Right renal cortex interstitium (tissue), 3 donors: Measurements from ENCODE around the gene PLXNA4. TPM values are rescaled to one million over a fixed set of nuclear protein-coding genes. Genes with fewer than 3 reads are reported as not detected.
A peak's percentile ranks its signal among the peaks of the same experiment; 100 is the strongest.

ENCODE experiments used
- DNase-seq, 3 donors: peaks; one replicate each; pipeline ENCODE4 v3.0.0-alpha.2; 2013; ENCODE audit warnings: low read depth in 3 of 3, low spot score in 2 of 3
- polyA plus RNA-seq, 3 donors: library from polyadenylated mRNA; unstranded; fragments of 120-200 nt; gene quantifications; one replicate each; pipeline ENCODE4 v1.2.1, GENCODE V29; 2013; ENCODE audit not compliant: insufficient read length in 3 of 3

PLXNA4 gene
- polyA plus RNA-seq, 3 donors, result 11.8 to 14.5 (median 13.5) TPM

GRCh38 chr7:132164558-132165125 is 411.6 kb downstream of the PLXNA4 start:
- DNase-seq, result no peak

- DNase-seq, result no peak
These were observed 413.6 kb downstream of the PLXNA4 start for GRCh38 chr7:132162556-132163144.

GRCh38 chr7:132161976-132162375 is 414.3 kb downstream of the PLXNA4 start:
- no peak for DNase-seq

- DNase-seq, result no peak
These were observed 414.7 kb downstream of the PLXNA4 start for GRCh38 chr7:132161533-132161915.

- peak in 1 of 3 donors; percentile 7 for DNase-seq
These were observed 415.4 kb downstream of the PLXNA4 start for GRCh38 chr7:132160611-132161532.

GRCh38 chr7:132158841-132159240 is 417.4 kb downstream of the PLXNA4 start:
- DNase-seq, result no peak

- DNase-seq, result no peak
These were observed 418.1 kb downstream of the PLXNA4 start for GRCh38 chr7:132158166-132158565.

GRCh38 chr7:132155715-132156114 is 420.6 kb downstream of the PLXNA4 start:
- DNase-seq, result no peak

GRCh38 chr7:132154695-132155471 is 421.4 kb downstream of the PLXNA4 start:
- no peak for DNase-seq

GRCh38 chr7:132154248-132154647 is 422.0 kb downstream of the PLXNA4 start:
- no peak for DNase-seq

- no peak for DNase-seq
These were observed 424.0 kb downstream of the PLXNA4 start for GRCh38 chr7:132152131-132152889.

- DNase-seq, result no peak
These were observed 425.6 kb downstream of the PLXNA4 start for GRCh38 chr7:132150711-132151110.

- no peak for DNase-seq
These were observed 426.6 kb downstream of the PLXNA4 start for GRCh38 chr7:132149436-132150304.

- no peak for DNase-seq
These were observed 427.4 kb downstream of the PLXNA4 start for GRCh38 chr7:132148876-132149275.

- no peak for DNase-seq
These were observed 430.8 kb downstream of the PLXNA4 start for GRCh38 chr7:132145466-132145865.

GRCh38 chr7:132145063-132145462 is 431.2 kb downstream of the PLXNA4 start:
- DNase-seq, result no peak

- DNase-seq, result no peak
These were observed 434.3 kb downstream of the PLXNA4 start for GRCh38 chr7:132142006-132142405.

GRCh38 chr7:132141109-132141508 is 435.2 kb downstream of the PLXNA4 start:
- DNase-seq, result no peak

- DNase-seq, result no peak
These were observed 435.9 kb downstream of the PLXNA4 start for GRCh38 chr7:132140341-132140740.
